GM20000 (cell line): ENCODE data around the gene SLC24A3.

Experiments
- DNase-seq: peaks from one replicate; pipeline ENCODE4 v3.0.0; 2012; ENCODE audit warnings: low spot score
- CTCF ChIP-seq: IDR thresholded peaks from 2 replicates; pipeline ENCODE4 v1.5.1; 2012; ENCODE audit warnings: mild to moderate bottlenecking, control low read depth; ENCODE audit errors: extremely low read depth, missing control alignments

SLC24A3 gene

GRCh38 chr20:19491241-19491640 is 278.8 kb downstream of the SLC24A3 start:
- TF ChIP-seq CTCF = no peak
- no peak for DNase-seq

GRCh38 chr20:19492116-19492515 is 279.7 kb downstream of the SLC24A3 start:
- no peak for TF ChIP-seq CTCF
- DNase-seq = no peak

GRCh38 chr20:19492687-19493336 is 280.4 kb downstream of the SLC24A3 start:
- TF ChIP-seq CTCF = no peak
- no peak for DNase-seq

- DNase-seq = no peak
- no peak for TF ChIP-seq CTCF
Measured at GRCh38 chr20:19493794-19494495, 281.5 kb downstream of the SLC24A3 start.

GRCh38 chr20:19495905-19496703 is 283.7 kb downstream of the SLC24A3 start:
- DNase-seq = no peak
- TF ChIP-seq CTCF = no peak

GRCh38 chr20:19497064-19497463 is 284.6 kb downstream of the SLC24A3 start:
- no peak for TF ChIP-seq CTCF
- no peak for DNase-seq

- no peak for DNase-seq
- TF ChIP-seq CTCF = no peak
Measured at GRCh38 chr20:19498756-19499155, 286.3 kb downstream of the SLC24A3 start.
